A172 (cell line): ENCODE results near the gene ZCCHC14. TPM values are rescaled to one million over a fixed set of nuclear protein-coding genes. Genes with fewer than 3 reads are reported as not detected.
A peak's percentile ranks its signal among the peaks of the same experiment; 100 is the strongest.

Source experiments
- DNase-seq: peaks from one replicate; pipeline ENCODE4 v3.0.0-alpha.2; 2015; ENCODE audit warnings: low spot score
- total RNA-seq: library from RNA; depleted of rRNA; stranded (reverse); fragments of >200 nt; shearing (Covaris generic); gene quantifications from 2 replicates; pipeline ENCODE4 v1.2.3, GENCODE V29; 2014

ZCCHC14 gene
- total RNA-seq, 1 experiment from 2014 or later, result 8.4 TPM

DNA sequence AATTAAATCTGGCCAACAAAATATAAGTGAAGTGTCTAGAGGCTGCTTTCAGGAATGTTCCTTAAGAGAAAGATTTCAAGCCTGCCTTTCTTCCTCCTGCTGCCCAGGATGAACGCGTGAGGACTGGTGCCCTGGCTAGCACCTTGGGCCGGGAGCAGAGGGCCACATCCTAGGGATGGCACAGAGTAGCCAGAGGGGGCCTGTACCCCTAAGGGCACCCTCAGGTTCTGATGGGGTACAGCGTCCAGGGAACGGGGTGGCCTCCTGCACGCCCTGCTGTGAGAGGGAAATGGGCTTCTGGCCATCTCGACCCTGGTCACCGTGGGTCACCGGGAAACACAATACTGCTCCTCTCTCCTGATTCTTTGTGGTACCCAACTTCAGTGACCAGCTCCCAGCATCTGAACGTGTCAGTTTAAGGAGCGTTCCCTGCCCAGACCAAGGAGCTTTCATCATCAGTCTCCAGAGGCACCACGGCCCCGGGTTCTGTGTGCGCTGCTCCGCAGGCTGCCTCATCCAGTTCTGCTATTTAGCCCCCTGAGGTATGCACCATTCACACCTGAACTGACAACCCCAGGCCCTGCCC lies 60.4 kb downstream of the ZCCHC14 start:
- no peak for DNase-seq

DNA sequence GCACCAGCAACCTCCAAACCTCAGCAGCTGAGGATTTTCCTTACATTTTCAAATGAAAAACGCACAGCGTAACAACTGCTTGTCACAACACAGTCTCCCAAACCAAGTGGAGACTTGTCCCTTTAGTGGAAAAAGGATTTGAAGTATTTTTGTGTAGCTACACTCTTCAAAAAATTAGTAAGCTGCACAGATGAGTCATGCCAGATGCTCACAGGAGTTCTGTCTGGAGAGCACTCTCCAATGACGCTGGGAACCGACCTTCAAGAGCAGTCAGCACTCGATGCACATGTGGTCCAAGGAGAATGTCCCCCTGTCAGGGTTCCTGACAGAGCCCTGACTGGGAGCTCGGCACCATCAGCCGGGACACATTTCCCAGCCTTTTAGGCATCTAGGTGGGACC lies 60.9 kb downstream of the ZCCHC14 start:
- peak; percentile 70 for DNase-seq

DNA sequence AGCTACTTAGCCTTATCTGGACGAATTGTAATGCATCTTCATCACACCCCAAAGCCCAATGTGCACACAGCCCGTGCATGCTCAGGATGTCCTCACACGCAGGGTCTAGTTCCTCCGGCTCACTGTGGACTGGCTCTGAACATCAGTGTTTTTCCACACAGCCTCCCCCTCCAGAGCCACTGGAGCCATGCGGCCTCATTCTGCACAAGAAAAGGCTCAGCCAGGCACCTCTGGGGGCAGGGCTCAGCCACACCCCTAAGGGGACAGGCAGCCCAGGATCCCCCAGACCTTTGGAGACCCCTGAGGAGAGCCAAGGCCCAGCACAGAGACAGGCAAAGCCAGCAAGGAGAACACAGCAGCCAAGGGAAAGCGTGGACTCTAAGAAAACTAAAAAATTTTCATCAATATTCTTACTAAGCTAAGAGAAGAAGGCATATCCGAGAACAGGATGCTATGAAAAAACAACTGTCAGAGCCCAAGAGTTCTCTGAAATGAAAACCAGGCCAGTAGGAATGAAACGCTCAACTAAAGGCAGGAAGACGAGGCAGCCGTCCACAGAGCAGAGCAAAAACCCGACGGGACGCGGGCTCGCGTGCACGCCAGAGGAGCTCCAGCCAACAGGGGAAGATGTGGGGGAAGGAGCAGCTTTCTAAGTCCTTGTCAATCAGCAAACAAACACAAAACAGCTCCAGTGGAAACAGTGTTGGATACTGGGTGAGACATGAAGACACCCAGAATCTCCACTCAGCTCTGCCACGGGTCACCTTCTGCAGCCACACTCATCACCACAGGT lies 66.2 kb downstream of the ZCCHC14 start:
- no peak for DNase-seq

DNA sequence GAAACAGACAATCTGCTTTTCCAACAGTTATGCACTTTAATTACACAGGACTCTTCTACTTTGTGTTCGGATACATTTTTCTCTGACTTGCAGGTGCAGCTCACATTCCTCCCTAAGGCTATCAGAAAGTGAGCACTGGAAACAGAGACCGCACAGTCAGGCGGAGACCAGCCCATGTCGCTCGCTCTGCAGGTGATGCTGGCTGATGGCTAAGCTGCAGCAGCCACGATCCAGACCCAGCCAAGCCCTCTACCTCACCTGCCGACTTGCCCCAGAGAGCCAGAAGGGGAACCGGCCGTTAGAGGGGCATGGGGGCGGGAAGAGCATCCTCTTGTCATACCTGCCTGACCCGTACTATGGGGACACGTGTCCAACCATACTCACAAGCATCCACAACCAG lies 66.9 kb downstream of the ZCCHC14 start:
- no peak for DNase-seq

DNA sequence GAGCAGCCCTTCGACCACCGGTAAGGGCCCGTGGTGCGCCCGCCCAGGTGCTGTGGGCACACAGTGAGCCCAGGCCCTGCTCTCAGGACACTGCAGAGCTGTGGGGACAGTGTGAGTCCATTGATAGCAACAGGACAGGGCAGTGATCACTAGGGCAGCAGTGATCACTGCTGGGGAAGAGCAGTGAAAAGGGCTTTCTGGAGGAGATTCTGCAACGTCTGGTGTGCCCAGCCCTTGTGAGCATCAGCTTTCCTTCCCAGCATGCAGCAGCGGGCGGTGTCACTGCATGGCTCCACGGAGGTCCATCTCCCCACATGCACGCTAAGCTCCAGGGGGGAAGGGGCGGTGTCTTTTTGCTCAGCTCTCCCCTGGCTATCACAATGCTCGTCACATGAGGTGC lies 68.6 kb downstream of the ZCCHC14 start:
- DNase-seq, result no peak

DNA sequence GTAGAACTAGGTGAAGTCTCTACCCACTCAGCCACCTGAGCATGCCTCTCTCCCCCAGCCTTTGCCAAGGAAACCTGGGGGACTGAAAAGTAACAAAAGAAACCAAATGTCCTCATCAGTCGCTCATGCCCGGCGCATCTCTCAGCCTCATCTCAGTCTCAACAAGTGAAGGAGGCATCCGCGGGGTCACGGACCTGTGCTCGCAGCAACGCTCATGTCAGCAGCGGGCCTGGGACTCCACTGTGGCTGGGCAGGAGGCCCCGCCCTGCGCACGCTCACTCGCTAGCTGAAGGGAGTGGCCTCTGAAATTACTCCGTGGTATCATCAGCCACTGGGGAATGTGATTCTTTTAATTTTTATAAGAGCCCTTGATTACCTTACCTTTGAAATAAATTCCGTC lies 69.4 kb downstream of the ZCCHC14 start:
- no peak for DNase-seq

DNA sequence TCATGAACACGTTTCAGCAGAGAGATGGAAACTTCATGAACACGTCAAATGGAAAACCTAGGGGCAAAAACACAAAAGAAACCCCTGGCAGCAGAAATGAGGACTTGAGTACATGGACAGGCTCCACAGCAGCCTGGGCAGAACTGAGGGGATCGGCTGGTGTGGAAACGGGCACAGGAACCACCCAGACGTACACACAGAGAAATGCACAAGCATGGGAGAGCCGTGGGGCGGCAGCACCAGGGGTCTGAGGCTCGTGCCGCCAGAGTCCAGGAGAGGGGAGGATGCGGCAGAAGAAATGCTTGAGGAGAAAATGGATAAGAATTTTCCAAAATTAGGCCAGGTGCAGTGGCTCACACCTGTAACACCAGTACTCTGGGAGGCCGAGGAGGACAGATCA lies 70.7 kb downstream of the ZCCHC14 start:
- no peak for DNase-seq

DNA sequence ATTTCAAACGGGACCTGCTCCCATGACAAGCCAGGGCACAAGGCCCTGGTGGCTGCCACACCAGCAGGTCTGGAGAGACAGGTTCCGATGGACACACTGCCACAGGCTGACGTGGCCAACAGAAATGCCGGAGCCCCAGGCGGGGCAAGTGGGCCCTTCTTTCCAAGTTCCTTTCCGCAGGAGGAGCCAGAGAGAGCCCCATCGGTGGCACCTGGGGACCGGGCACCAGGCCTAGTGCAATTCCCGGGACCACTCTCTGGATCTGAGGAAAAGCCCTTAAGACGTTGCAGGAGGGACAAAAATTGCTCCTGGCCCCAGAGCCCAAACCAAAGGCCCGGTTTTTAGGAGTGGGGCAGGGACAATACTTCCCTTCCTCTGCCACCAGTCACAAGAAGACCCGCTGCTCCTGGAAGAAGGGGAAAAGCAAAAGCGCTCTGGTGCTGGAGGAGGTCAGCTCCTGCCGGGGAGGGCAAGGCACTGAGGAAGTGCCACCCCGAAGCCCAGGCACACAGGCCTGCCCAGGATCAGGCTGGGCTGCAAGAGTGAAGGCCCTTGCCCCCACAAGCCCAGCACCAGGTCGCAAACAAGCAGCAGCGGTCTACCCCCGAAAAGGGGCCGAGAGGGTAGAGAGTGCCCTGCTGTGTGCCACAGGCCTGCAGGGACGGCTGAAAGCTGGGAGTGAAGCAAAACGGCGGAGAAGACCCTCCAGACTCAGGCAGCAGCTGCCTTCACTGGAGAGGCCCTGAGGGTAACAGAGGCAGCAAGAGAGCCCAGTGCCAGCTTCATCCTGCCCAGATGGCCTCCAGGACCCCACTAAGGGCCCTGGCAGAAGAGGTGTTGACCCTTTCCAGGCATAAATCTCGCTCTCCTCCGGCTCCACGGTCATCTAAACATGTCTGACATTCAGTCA lies 71.6 kb downstream of the ZCCHC14 start:
- DNase-seq, result no peak

DNA sequence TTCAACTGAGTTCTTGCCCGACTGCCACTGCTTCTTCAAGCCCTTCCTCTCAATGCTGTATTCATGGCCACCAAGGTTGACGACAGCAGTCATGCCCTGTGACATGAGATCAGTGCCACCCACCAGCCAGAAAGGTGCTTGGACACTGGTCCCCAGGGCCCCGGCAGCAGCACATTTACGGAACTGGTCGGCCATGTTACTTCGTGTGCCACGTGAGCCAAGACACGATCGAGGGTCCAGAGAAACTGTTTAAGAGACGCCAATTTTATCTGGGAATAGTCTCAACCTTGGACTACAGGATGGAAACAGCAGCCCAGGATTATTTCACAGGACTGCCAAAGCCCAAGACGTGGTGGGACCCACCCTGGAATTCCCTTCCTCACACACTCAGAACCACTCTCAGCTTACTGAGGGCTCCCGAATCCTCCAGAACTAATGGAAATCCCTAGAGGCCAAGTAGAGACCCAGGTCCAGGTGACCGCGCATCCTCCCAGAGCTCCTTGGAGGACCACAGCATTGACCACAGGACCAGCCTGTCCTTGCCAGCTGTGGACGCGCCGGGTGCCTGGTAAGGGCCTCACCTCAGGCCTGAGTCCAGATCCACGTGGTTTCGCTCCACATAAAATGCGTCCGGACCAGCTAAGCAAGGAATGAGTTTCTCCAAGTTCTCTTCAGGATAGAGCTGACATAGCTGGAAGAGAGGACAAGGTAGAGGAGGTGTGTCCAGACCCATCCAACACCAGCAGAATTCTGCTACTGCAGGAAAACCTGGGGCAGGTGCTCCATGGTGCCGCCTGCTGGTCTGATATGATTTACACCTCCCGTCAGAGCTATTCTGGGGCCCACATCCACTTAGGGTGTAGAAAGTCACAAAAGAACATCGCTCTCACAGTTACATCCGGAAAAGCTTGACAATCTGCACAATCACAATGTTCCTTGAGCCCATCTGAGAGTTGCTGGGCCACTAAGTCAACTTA lies 72.5 kb downstream of the ZCCHC14 start:
- DNase-seq, result no peak

DNA sequence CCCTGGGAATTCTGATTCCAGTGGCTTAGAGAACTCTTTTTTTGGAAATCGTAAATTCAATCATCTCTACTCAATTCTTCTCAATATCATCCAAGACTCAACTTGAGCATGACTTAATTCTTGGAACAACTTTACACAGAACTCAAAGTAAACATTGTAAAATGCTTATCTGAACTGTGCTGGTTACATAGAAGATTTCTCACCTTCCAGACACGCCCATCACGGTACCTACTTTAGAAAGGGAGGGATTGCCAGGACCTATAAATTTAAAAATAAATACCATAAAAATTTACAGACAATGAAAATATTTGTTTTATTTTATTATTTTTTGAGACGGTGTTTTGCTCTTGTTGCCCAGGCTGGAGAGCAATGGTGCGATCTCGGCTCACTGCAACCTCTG lies 74.2 kb downstream of the ZCCHC14 start:
- no peak for DNase-seq

DNA sequence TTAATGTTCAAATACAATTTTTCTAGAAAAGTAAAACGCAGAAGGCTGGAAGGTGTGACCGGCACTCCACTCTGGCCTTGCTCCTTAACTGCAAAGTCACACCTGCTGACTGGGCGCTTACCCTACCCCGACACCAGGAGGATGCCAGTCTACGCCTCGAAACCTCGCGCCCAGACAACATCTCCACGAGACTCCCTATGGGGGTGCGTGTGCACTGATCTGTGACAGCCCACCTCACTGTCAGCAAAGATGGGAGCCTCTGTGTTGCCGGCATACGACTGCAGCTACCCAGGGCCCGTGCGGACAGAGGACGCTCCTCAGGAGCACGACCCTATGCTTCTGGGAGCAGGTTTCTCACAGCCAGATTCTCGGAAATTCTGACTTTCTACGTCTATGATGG lies 74.6 kb downstream of the ZCCHC14 start:
- DNase-seq, result no peak

DNA sequence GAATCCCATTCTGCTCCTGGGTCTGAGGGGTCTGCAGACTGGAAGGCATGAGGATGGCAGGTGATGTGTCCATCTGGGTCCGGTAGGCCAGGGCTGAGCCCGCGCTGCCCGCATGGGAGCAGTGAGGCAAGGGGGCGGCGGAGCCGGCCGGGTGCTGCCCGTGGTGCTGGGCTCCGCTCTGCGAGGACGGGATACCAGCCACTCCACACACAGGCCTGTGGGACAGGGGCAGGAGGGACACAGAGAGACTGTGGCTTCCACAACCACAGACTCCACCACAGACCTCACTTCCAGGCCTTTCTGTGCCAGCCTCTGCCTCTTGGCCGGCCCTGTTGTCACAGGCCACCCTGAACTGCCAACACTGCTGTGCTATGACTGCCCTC lies 75.3 kb downstream of the ZCCHC14 start:
- no peak for DNase-seq

DNA sequence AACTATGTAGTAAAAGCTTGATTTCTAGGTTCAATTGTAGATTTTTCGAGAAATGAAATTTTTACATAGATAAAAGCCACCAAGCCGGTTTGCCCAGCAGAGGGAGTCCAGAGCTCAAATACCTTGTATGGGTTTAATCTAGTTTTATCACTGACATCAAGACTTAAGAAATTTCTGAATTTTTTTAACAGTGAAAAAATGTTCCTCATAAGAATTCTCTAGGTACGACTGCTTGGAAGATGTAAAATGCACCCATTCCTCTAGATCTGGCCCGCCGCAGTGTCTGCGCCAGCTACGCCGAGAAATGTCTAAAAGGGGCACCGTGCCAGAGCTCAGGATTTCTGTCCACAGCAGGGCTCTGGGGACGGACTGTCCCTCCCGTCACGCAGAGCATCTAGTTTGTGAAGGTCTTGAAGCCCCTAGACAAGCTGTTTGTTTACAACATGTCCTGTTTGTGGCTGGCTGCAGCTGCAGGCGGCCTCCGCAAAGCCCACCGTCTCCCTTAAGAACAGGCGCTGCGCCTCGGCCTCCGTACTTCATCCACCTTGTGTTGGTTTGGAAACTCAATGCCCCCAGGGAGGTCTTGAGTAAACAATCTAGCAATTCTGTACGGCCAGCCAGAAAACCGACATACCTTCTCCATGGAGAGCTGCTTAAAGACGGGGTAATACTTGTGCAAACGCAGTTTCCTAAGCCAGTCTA lies 75.8 kb downstream of the ZCCHC14 start:
- peak; percentile 56 for DNase-seq

DNA sequence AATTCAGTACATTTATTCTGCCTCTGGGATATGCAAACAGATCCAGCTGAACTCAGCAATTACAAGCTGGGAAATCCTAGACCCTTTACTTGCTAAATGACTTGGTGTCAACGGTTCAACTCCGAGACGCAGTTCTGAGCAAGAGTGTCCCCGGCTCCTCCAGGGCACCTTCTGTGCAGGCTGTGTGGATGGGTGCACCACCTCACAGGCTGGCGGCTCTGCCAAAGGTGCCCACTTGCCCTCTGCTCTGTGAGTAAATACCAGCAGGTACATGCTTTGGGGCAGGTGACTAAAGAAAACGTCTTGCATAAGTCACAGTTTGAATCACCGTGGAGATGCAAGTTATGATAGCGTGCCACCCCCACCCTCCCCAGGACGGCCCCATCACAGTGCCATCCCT lies 77.4 kb downstream of the ZCCHC14 start:
- DNase-seq, result no peak

DNA sequence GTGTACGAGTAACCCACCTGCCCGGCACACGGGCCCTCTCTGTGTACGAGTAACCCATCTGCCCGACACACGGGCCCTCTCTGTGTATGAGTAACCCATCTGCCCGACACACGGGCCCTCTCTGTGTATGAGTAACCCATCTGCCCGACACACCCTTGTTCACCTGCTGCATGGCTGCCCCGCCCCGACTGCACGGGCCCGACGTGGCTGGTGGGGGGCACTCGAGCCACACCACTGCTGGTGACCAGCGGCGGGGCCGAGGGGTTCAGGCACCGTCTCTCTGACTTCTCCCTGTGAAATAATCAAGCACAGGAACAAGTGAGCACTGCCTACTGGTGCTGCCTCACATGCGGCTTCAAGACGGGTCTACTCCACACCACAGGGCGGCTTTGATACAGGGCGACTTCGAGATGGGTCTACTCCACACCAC lies 78.6 kb downstream of the ZCCHC14 start:
- DNase-seq, result no peak

DNA sequence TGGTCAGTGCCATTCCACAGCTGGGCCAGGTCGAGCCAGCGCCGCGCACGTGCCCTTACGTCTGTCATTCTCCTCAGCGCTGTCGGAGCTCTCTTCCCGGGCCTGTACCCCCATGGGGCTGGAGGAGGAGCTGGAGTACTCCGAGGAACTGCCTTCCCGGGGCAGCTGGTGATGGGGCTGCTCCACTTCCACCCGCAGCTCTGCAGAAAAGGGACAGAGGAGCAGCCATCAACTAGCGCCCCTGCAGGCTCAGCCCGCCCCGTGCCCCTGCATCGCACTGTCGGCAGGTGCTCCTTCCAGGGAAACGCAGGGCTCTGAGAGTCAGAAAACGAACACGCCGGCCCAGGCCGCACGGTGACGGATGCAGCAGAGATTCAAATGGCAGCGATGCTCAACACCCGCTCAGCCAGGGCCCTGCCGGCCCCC lies 79.8 kb downstream of the ZCCHC14 start:
- no peak for DNase-seq

DNA sequence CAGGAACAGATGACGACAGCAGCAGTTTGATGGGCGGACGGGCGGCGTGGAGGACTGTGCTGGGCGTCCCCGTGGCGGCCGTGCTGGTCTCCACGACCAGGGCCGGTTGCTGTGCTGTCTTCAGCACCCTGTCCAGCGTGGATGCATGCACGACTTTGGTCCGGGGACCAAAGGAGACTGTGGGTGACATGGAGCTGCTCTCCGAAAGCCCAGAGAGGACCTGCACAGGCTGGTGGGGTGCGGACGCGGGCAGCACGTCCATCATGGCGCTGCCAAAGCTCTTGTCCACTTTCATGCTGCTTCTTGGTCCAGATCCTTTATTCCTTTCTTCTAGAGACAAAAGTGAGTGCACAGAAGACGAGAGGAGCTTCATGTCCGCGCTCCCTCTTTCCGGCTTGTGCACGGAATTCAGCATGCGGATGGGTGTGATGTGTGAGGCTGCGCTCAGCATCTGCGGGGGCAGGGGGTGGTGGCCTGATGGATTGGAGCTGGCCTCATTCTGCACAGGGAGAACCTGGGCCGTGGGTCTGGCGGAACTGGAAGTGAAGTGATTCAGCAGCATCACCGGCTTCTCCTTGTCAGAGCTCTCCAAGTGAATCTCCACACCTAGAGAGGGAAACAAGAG lies 80.3 kb downstream of the ZCCHC14 start:
- no peak for DNase-seq

DNA sequence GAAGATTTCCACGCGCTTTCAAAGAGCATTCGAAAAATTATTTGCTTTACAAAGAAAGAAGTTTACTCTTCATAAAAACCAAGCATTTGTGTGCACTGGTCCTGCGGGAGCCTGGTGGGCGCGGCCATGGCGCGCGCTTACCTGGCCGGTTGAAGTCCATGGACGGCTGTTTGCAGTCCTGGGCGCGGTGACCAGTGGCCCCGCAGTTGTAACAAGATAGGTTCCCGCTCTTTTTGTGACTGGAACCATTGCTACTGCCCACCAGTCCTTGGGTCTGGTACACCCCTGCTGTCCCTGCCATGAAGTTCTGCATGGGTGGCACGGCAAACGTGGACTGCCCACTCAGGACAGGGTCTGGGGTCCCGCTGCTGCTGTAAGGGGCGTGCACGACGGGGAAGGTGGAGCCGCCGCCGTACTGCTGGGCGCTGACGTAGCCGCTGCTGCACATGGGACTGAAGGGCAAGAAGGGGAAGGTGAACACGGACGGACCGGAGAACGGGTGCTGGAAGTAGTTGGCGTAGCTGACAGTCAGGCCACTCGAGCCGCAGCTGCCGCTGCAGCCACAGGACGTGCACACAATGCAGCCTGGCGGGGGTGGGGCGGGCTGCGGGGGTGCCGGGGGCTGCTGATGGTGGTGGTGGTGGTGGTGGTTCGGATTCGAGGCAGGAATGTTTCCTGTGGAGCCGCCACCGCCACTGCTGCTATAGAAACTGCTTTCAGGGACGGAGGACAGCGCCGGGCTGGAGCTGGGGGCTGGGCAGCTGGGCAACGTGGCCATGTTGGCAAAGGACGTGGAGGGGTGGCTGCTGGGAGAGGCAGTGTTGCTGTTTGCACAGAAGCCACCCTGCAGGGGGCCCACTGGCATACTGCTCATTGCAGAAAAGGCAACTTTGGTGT lies 81.2 kb downstream of the ZCCHC14 start:
- no peak for DNase-seq

DNA sequence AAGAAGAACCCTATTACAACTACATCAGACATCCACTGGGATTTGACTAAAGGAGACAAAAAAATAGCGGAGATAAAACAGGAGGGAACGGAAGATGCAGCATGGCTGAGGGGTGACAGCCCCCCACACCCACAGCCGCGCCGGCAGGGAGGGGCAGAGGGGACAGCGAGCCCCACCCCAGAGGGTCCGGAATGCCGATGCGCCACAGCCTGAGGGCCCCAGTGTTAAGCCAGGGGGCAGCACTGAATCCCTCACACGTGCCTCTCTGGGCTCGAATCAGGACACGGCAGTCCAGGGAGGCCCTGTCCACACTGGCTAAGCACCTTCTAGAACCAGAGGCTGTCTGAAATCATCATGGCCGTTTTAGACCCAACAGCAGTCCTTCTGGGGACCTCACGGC lies 81.9 kb downstream of the ZCCHC14 start:
- no peak for DNase-seq
